SK-N-SH (cell line): ENCODE data around the gene NOP53. TPM values are rescaled to one million over a fixed set of nuclear protein-coding genes. Genes with fewer than 3 reads are reported as not detected.
"Not testable (repeated sequence)": the region's sequence is repeated elsewhere in the genome, so short reads cannot be mapped to it uniquely, and the experiment has no call there.

Experiments
- CTCF ChIA-PET: fragments of 300-600, 350-600 bp; formaldehyde crosslinking; extraction: SDS; loops from one replicate; lab custom pipeline; 2021; lab: Yijun Ruan, JAX
- POLR2A ChIA-PET: fragments of 350-600 bp; sonication (Branson Sonifier 250); formaldehyde crosslinking; extraction: SDS; loops from one replicate; lab custom pipeline; 2020; ENCODE audit warnings: antibody characterized with exemption, inconsistent platforms; lab: Yijun Ruan, JAX
- DNase-seq: peaks from one replicate; pipeline ENCODE4 v3.0.0; 2012
- H2AFZ ChIP-seq: fragments of 200-600 bp; sonication (generic); 2 replicates; pipeline ENCODE4 v1.8.1; 2016; ENCODE audit warnings: antibody characterized with exemption, mild to moderate bottlenecking, low read depth
- H3F3A ChIP-seq: fragments of 200-600 bp; sonication (generic); replicated peaks from 2 replicates; pipeline ENCODE3; 2016; ENCODE audit warnings: antibody characterized with exemption, mild to moderate bottlenecking; ENCODE audit not compliant: insufficient read depth
- H3K27ac ChIP-seq, 2 experiments: fragments of 200-500 bp in 1 of 2; fragments of 200-600 bp in 1 of 2; sonication (Bioruptor generic) in 1 of 2; sonication (generic), shearing (Covaris generic) in 1 of 2; 2 replicates each; pipeline versions ENCODE4 v1.5.1 to v1.6.1; 2014 to 2016; ENCODE audit warnings: low read depth in 2 of 2, inconsistent platforms in 1 of 2, low read length in 1 of 2, mild to moderate bottlenecking in 1 of 2, mixed read lengths in 1 of 2
- H3K27me3 ChIP-seq: fragments of 200-600 bp; sonication (generic), shearing (Covaris generic); 2 replicates; pipeline ENCODE4 v1.6.1; 2016; ENCODE audit warnings: mixed run types; ENCODE audit not compliant: insufficient read depth
- H3K36me3 ChIP-seq, 2 experiments: fragments of 200-500 bp in 1 of 2; fragments of 200-600 bp in 1 of 2; sonication (Bioruptor generic) in 1 of 2; sonication (generic) in 1 of 2; replicated peaks in 1 of 2; 2 replicates each; pipeline versions ENCODE3 to v1.5.1; 2014 to 2016; ENCODE audit warnings: low read length in 1 of 2, mild to moderate bottlenecking in 1 of 2; ENCODE audit not compliant: insufficient read depth in 2 of 2, control insufficient read depth in 1 of 2
- H3K4me1 ChIP-seq, 2 experiments: fragments of 200-500 bp in 1 of 2; fragments of 200-600 bp in 1 of 2; sonication (Bioruptor generic) in 1 of 2; sonication (generic), shearing (Covaris generic) in 1 of 2; 2 replicates each; pipeline versions ENCODE4 v1.5.1 to v1.6.1; 2014 to 2016; ENCODE audit warnings: low read depth in 1 of 2, low read length in 1 of 2, mixed run types in 1 of 2; ENCODE audit not compliant: insufficient read depth in 2 of 2, control insufficient read depth in 1 of 2
- H3K4me2 ChIP-seq: fragments of 200-600 bp; sonication (generic), shearing (Covaris generic); 2 replicates; pipeline ENCODE4 v1.6.1; 2017; ENCODE audit warnings: mixed run types
- H3K4me3 ChIP-seq, 2 experiments: fragments of 200-500 bp in 1 of 2; fragments of 200-600 bp in 1 of 2; sonication (Bioruptor generic) in 1 of 2; sonication (generic), shearing (Covaris generic) in 1 of 2; 2 replicates each; pipeline versions ENCODE4 v1.5.1 to v1.8.1; 2014 to 2016; ENCODE audit warnings: low read depth in 2 of 2, inconsistent platforms in 1 of 2, low read length in 1 of 2, mild to moderate bottlenecking in 1 of 2, mixed read lengths in 1 of 2, moderate library complexity in 1 of 2
- H3K79me2 ChIP-seq: fragments of 200-600 bp; sonication (generic); 2 replicates; pipeline ENCODE4 v1.8.1; 2017; ENCODE audit warnings: mild to moderate bottlenecking; ENCODE audit not compliant: insufficient read depth
- H3K9ac ChIP-seq: fragments of 200-600 bp; sonication (generic); 2 replicates; pipeline ENCODE4 v1.6.1; 2017; ENCODE audit warnings: mixed run types
- H3K9me2 ChIP-seq: fragments of 200-600 bp; sonication (generic); 2 replicates; pipeline ENCODE4 v1.6.1; 2017; ENCODE audit warnings: mixed run types
- H3K9me3 ChIP-seq: fragments of 200-600 bp; sonication (generic); 2 replicates; pipeline ENCODE4 v1.6.1; 2017; ENCODE audit warnings: mixed run types, mild to moderate bottlenecking, moderate library complexity
- H4K20me1 ChIP-seq: fragments of 200-600 bp; sonication (generic); 2 replicates; pipeline ENCODE4 v1.6.1; 2017; ENCODE audit warnings: mild to moderate bottlenecking, mixed run types; ENCODE audit not compliant: insufficient read depth
- EZH2phosphoT487 ChIP-seq: fragments of 200-600 bp; sonication (generic); IDR thresholded peaks from 2 replicates; pipeline ENCODE4 v1.6.1; 2017; ENCODE audit warnings: low read depth, mixed run types, mild to moderate bottlenecking, antibody characterized with exemption, moderate library complexity, borderline replicate concordance
- FOSL2 ChIP-seq: IDR thresholded peaks from 2 replicates; pipeline ENCODE4 v1.4.0; 2012; ENCODE audit warnings: low read depth, mild to moderate bottlenecking, moderate library complexity, borderline replicate concordance
- GABPA ChIP-seq: IDR thresholded peaks from 2 replicates; pipeline ENCODE4 v1.4.0; 2012; ENCODE audit warnings: low read depth, mild to moderate bottlenecking
- IRF3 ChIP-seq: fragments of 150-350 bp; IDR thresholded peaks from 2 replicates; pipeline ENCODE4 v1.6.1; 2016; ENCODE audit warnings: mild to moderate bottlenecking, low read depth, low read length
- JUND ChIP-seq: IDR thresholded peaks from 2 replicates; pipeline ENCODE4 v1.4.0; 2012
- MAX ChIP-seq: IDR thresholded peaks from 2 replicates; pipeline ENCODE4 v1.4.0; 2012; ENCODE audit warnings: low read depth
- MXI1 ChIP-seq: IDR thresholded peaks from 2 replicates; pipeline ENCODE4 v1.6.1; 2012; ENCODE audit warnings: mild to moderate bottlenecking, low read depth, low read length, improper control_type of control experiment
- RAD21 ChIP-seq: IDR thresholded peaks from 2 replicates; pipeline ENCODE4 v1.6.1; 2012; ENCODE audit warnings: mild to moderate bottlenecking, low read length
- REST ChIP-seq: IDR thresholded peaks from 2 replicates; pipeline ENCODE4 v1.6.1; 2012; ENCODE audit warnings: mild to moderate bottlenecking, low read depth, low read length, moderate library complexity
- TCF12 ChIP-seq: IDR thresholded peaks from 2 replicates; pipeline ENCODE4 v1.4.0; 2012
- TEAD4 ChIP-seq: IDR thresholded peaks from 2 replicates; pipeline ENCODE4 v1.4.0; 2012; ENCODE audit warnings: mild to moderate bottlenecking, borderline replicate concordance; ENCODE audit not compliant: insufficient read depth
- USF2 ChIP-seq: fragments of 150-350 bp; IDR thresholded peaks from 2 replicates; pipeline ENCODE4 v1.6.1; 2017; ENCODE audit warnings: antibody characterized with exemption, low read length, low read depth, borderline replicate concordance
- ZBTB33 ChIP-seq: IDR thresholded peaks from 2 replicates; pipeline ENCODE4 v1.4.0; 2012; ENCODE audit warnings: low read depth, borderline replicate concordance
- WGBS: methylation state at CpG from one replicate; pipeline ENCODE4 v1.1.6; 2017; ENCODE audit warnings: low lambda C conversion rate; 5-methylcytosine and 5-hydroxymethylcytosine counted together
- polyA plus RNA-seq, 3 experiments: library from polyadenylated mRNA; depleted of rRNA; stranded (reverse); fragments of >200 nt; gene quantifications; 2 replicates each; pipeline ENCODE4 v1.2.3, GENCODE V29; 2012

Gene NOP53
- polyA plus RNA-seq, 1 of the 3 experiments (the other 2 are of a cell fraction), result 275 TPM

- TF ChIP-seq USF2, result no peak
- no peak for TF ChIP-seq RAD21
Observed at GRCh38 chr19:47762151-47762550, 16.8 kb downstream of the NOP53 start (continued).

GRCh38 chr19:47762615-47763308 is 17.4 kb downstream of the NOP53 start:
- H3K9me3 ChIP-seq, result no peaks in the 10 kb centered on the region
- H3K9ac ChIP-seq, result no peak overlapping the region
- WGBS, result 88% methylated on average over 18 of the region's 18 CpGs
- no peak overlapping the region for H3K27ac ChIP-seq
- H3K27me3 ChIP-seq, result no peaks in the 10 kb centered on the region
- H3K36me3 ChIP-seq, result peaks cover 9 to 11% of the 10 kb centered on the region in 2 experiments
- no peaks in the 10 kb centered on the region for H3K79me2 ChIP-seq
- no peaks in the 10 kb centered on the region for H3K9me2 ChIP-seq
- POLR2A ChIA-PET, result no interaction called here
- peaks cover 3% of the 10 kb centered on the region; the same call in 1 of the 2 replicates for H4K20me1 ChIP-seq
- H3F3A ChIP-seq, result peaks cover 17% of the 10 kb centered on the region
- CTCF ChIA-PET, result interaction anchor here (7.1 kb wide), 1 partner anchor 103 kb away, joined by 89 read pairs; no protein-coding TSS in a partner anchor
- no peak overlapping the region for H2AFZ ChIP-seq
- DNase-seq, result no peak
- H3K4me1 ChIP-seq, result no peaks in the 10 kb centered on the region
- H3K4me3 ChIP-seq, result no peak overlapping the region
- TF ChIP-seq RAD21 (no peak), EZH2phosphoT487 (no peak), TEAD4 (no peak), FOSL2 (no peak), JUND (no peak), MXI1 (no peak), TCF12 (no peak), GABPA (no peak), ZBTB33 (no peak), REST (no peak), IRF3 (no peak), MAX (no peak)
- TF ChIP-seq, all 33 proteins: peak for 0
- no peak overlapping the region for H3K4me2 ChIP-seq

- H3K4me1 ChIP-seq, result not testable (repeated sequence)
- POLR2A ChIA-PET, result interaction anchor here (0.7 kb wide), 1 partner anchor 10 kb away, joined by 4 read pairs; no protein-coding TSS in a partner anchor
- WGBS, result 80% methylated on average over 3 of the region's 3 CpGs
Observed at GRCh38 chr19:47764705-47765104, 19.4 kb downstream of the NOP53 start.

More at GRCh38 chr19:47764705-47765104, 19.4 kb downstream of the NOP53 start:
- not testable (repeated sequence) for H3K36me3 ChIP-seq, H2AFZ ChIP-seq, H3K4me2 ChIP-seq, H4K20me1 ChIP-seq, H3K27me3 ChIP-seq, H3K9me2 ChIP-seq, DNase-seq, H3K9me3 ChIP-seq, H3K4me3 ChIP-seq, H3K79me2 ChIP-seq, H3K9ac ChIP-seq, H3K27ac ChIP-seq
- CTCF ChIA-PET, result interaction anchor here (1.1 to 7.1 kb wide), 6 partner anchors 8 to 101 kb away, joined by 3 to 89 read pairs (median 6); partner anchors contain the start of gene EHD2
- H3F3A ChIP-seq, result peaks cover 10% of the 10 kb centered on the region
